NCI-H1436 (cell line): Measurements from ENCODE around the gene PLEKHN1.

Experiments used
- DNase-seq: peaks from one replicate; lab custom pipeline; 2025; lab: John Stamatoyannopoulos, UW

PLEKHN1 gene

GRCh38 chr1:960363-961131, 5.7 kb upstream of the PLEKHN1 start, which contains the start of gene KLHL17:
Gene KLHL17, plus strand, starts transcription at chr1:960584. Its CDS starts 110 bp downstream, at chr1:960694.
- DNase-seq: peak; percentile 38

DNA sequence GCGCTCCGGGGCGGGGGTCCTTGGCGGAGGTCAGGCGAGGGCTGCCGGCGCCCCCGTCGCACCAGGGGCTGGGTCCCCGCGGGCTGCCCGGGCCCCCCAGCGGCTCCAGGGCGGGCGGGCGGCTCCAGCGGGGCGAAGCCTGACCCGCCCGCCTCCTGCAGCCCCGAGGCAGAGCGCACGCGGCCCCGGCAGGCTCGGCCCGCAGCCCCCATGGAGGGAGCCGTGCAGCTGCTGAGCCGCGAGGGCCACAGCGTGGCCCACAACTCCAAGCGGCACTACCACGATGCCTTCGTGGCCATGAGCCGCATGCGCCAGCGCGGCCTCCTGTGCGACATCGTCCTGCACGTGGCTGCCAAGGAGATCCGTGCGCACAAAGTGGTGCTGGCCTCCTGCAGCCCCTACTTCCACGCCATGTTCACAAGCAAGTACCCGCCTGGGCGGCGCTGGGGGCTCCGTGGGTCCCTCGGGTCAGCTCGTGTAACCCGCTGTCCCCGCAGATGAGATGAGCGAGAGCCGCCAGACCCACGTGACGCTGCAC, 5.1 kb upstream of the PLEKHN1 start:
- no peak for DNase-seq

GRCh38 chr1:962381-963300, 3.6 kb upstream of the PLEKHN1 start:
- no peak for DNase-seq

GRCh38 chr1:963301-963651, 3.0 kb upstream of the PLEKHN1 start:
- no peak for DNase-seq

DNA sequence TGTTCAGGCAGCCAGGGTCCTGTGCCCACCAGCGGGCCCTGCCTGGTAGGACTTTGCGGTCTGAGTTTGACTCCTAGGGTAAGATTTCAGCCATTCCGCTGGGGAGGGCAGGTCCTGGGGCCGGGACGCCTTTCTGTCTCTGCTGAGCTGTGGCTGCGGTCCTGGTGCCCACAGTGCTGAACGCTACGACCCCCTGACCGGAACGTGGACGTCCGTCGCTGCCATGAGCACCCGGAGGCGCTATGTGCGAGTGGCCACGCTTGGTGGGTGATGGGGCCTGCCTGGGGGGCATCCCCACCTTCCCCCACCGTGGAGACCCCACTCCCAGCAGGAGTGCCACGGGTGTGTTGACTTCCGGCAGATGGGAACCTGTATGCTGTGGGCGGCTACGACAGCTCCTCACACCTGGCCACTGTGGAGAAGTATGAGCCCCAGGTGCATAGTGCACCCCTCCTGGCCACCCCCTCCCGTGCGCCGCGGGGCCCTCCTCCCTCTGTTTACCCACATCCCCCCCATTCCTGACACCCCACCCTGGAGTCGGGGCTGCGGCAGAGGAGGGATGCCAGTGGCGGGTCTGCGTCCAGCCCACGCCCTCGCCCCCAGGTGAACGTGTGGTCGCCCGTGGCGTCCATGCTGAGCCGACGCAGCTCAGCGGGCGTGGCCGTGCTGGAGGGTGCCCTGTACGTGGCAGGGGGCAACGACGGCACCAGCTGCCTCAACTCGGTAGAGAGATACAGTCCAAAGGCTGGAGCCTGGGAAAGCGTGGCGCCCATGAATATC, 2.3 kb upstream of the PLEKHN1 start:
- no peak for DNase-seq

DNA sequence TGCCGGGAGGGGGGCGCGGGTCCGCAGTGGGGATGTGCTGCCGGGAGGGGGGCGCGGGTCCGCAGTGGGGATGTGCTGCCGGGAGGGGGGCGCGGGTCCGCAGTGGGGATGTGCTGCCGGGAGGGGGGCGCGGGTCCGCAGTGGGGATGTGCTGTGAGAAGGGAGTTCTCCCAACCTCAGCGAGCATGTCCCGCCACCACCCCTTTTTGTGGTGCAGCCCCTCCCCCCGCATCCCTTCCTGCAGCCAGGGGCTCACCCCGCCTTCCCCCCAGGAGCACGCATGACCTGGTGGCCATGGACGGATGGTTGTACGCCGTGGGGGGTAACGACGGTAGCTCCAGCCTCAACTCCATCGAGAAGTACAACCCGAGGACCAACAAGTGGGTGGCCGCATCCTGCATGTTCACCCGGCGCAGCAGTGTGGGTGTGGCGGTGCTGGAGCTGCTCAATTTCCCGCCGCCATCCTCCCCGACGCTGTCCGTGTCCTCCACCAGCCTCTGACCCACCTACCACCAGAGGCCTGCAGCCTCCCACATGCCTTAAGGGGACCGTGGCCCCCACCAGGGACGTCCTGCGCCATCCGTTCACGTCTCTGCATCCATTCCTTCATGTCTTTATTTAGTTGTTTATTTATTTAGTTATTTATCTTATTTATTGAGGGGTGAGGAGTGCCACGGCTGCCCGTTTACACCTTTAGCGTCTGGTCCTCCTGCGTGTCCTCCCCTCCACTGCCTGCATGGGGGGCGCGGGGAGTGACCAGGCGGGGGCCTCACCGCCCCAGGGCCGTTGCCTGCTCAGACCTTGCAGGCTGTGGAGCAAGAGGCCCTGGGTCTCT, 1.4 kb upstream of the PLEKHN1 start:
- no peak for DNase-seq

DNA sequence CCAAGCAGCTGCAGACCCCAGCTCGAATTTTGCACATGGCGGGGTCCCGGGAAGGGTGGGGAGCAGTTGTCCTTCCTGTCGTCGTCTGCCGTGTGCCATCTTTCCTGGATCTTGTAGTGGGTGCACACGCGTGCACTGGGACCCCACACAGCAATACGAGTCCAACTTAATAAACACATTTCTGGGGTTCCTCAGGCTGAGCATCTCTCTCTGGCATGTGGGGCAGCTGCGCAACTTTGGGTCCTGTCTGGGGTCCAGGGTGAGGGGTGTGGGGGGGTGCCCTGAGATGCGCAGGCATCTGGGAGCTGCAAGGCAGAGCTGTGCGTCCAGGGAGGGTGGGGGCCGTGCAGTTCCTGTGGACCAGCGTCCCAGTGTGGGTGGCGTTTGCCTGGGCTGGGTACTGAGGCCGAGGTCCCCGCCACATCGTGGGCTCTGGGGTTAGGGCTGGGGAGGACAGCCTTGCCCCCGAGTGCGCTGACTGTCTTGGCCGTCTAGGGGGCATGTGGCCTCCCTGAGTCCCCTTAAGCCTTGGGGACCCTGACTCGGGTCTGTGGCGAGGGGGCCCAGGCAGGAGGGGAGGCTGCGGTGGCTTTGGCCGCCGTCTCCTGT, 652 bp upstream of the PLEKHN1 start:
- DNase-seq: no peak

DNA sequence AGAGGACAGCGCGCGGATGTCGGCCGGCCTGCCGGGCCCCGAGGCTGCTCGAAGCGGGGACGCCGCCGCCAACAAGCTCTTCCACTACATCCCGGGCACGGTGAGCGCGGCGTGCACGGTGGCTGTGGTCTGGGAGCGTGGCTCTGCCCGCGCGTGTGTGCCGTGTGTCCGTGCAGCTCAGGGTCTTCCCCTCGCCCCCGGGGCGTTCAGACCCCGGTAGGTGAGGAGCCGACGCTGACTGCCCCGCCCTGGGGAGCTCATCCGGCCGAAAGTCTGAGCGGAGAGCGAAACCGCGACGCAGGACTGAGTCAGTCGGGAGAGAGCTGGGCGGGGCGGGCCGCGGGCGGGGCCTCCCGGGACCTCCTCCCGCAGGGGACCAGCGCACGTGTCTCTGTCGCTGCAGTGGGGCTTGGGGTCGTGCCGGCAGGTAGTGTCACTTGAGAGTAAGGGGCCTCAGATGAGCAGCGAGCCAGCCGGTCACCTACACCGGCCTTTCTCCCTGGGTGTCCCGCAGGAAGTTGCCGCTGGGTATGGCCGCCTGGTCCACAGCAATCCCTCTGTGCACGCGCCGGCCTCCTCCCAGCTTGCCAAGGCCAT, 520 bp downstream of the PLEKHN1 start:
- peak; percentile 20 for DNase-seq

DNA sequence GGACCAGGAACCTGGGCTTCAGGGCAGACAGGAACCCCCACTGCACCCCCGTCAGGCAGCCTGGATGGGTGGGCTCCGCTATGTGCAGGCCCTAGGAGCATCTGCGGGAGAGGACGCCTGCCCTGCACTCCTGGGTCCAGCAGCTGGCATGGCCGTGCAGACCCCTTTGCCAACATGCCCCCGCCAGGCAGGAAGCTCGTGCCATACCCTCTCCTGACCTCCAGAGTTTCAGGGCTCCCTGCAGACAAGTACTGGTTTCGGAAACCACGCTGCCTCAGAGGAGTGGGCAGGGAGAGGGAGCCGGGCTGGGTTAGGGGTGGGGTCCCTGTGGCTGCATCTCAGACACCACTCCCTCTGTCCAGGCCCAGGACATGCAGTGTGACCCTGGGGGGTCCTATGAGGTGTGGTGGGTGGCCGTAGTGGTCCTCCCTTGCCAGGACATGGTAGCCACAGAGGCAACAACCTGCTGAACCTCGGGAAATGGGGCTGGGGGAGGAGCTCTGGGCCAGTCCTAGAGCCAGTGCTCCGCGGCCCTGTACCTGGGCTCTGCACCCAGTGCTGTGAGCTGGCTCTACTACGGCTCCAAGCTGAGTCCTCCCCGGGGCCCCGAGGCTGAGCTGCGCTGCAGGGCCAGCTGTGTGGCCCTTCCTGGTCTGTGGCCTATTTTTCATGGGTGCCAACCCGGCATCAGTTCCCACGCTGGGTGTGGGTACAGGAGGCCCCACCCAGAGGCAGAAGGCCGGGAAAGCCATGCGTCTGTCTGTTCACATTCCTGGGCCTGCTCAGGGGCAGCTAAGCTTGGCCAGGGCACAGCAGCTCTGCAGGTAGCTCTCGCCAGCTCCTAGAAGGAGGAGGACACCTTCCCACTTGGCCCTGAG, 1.4 kb downstream of the PLEKHN1 start:
- no peak for DNase-seq

DNA sequence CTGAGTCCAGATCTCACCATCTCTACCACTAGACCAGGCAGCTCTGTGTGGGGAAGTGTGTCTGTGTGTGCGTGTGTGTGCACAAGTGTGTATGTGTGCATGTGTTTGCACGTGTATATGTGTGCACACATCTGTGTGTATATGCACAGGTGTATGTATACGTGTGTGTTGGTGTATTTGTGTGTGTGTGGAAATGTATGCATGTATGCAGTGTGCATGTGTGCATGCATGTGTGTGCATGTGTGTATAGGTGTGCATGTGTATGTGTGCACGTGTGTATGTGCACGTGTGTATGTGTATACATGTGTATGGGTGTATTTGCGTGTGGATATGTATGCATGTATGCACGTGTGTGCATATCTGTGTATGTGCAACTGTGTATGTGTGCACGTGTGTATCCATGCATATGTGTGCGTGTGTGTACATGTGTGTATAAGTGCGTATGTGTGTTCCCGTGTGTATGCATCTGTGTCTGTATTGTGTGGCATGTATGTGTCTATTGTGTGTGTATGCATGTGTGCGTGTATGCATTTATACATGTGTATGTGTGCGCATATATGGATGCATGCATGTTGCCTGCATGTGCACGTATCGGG, 3.1 kb downstream of the PLEKHN1 start:
- no peak for DNase-seq

DNA sequence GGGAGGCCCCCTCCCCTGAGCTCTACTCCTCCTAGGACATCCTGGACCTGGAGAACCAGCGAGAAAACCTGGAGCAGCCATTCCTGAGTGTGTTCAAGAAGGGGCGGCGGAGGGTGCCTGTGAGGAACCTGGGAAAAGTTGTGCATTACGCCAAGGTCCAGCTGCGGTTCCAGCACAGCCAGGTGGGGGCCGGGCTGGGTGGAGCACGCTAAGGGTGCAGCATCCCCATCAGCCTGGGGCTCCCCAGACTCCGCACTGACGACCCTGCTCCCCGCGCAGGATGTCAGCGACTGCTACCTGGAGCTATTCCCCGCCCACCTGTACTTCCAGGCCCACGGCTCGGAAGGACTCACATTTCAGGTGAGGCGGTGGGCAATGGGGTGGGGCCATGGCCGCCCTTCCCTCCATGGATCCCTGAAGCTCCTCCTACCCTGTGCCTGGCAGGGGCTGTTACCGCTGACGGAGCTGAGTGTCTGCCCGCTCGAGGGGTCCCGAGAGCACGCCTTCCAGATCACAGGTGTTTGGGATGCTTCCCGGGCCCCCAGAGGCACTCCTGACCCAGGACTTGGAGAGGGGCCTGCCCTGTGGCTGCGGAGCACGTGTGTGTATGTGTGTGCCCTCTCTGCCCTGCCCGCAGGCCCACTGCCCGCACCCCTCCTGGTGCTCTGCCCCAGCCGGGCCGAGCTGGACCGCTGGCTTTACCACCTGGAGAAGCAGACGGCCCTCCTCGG, 4.1 kb downstream of the PLEKHN1 start:
- DNase-seq: no peak

DNA sequence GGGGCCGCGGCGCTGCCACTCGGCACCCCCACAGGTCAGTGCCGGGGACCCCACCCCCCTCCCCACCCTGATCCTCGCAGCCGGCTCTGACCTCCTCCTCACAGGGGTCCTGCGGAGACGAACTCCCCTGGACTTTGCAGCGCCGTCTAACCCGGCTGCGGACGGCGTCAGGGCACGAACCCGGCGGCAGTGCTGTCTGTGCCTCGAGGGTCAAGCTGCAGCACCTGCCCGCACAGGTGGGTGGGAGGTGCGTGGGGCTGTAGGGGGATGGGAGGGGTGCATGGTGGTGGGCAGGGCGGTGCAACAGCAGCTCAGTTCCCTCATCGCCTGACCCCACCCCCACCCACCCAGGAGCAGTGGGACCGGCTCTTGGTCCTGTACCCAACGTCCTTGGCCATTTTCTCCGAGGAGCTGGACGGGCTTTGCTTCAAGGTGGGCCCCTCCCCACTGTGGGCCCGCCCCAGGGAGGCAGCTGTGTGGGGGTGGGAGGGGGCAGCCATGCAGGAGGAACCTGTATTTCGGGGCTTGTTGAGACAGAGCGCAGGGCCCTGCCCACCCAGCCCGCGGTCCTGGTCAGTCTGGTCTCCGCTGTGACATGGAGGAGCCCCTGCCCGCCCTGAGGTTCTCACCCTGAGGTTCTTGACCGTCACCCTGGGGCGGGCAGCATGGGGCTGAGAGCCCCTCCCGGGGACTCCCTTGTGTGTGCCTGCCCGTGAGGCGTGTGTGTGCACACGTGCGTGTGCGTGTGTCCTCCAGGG, 4.9 kb downstream of the PLEKHN1 start:
- no peak for DNase-seq

DNA sequence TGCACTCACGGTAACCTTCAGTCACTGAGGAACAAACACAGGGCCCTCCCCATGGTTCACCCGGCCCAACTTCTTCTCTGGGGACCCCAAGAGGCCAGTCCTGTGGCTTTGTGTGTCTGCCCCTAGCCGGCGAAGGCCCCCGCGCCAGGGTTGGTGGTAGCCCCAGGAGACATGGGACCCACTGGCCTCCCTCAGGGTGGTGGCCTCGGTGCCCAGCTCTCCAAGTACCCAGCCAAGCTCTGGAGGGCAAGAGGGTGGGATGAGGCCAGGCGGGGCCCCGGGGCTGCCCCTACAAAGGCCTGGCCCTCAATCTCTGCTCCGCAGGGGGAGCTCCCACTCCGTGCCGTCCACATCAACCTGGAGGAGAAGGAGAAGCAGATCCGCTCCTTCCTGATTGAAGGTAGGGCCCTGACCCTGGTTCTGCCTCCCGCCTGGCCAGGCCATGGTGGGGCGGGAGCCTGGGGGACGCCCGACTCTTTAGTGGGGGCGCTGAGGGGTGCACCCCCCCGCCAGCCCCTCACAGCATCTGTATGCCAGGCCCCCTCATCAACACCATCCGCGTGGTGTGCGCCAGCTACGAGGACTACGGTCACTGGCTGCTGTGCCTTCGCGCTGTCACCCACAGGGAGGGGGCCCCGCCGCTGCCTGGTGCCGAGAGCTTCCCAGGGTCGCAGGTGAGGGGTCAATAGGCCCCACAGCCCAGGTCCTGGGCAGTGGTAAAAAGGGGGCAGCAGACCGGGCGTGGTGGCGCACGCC, 5.6 kb downstream of the PLEKHN1 start:
- DNase-seq: no peak

DNA sequence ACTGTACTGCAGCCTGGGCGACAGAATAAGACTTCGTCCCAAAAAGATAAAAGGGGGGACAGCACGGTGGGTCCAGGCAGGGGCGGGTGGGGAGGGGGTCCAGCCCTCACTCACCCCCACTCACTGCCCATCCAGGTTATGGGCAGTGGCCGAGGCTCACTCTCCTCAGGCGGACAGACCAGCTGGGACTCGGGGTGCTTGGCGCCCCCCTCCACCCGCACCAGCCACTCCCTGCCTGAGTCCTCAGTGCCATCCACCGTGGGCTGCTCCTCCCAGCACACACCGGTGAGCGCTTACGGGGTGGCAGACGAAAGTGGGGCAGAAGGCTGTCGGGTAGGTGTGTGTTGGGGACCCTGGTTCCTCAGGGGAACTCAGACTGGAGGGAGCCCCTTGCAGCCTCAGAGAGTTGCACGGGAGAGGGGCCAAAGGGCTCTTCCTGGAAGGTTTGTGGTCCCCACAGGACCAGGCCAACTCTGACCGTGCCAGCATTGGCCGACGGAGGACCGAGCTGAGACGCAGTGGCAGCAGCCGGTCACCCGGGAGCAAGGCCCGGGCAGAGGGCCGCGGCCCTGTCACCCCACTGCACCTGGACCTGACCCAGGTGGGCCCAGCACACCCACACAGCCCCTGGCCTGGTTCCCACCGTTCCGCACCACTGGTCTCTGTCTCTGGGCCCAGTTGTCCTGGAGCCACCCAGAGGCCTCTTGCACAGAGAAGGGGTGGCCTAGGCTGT, 6.6 kb downstream of the PLEKHN1 start:
- no peak for DNase-seq

- no peak for DNase-seq
These were observed 7.4 kb downstream of the PLEKHN1 start for GRCh38 chr1:973459-974292.
